ENCODE measurements around the gene POLR2M.

GRCh38 chr15:57684491-57685151 lies 21.9 kb upstream of the POLR2M start:
- TF ChIP-seq GATA2 (IDR thresholded peaks at IDR 0.05; ENCODE audit: low read depth, low read length) (no peak), GATA3 (IDR thresholded peaks at IDR 0.05; ENCODE audit: low read depth, low read length) (no peak)

All from SH-SY5Y (cell line).